ENCODE results near the gene GTF2H4. TPM values are rescaled to one million over a fixed set of nuclear protein-coding genes. Genes with fewer than 3 reads are reported as not detected.

GTF2H4 gene
- total RNA-seq, 1 experiment from 2014 or later: 42.6 TPM

DNA sequence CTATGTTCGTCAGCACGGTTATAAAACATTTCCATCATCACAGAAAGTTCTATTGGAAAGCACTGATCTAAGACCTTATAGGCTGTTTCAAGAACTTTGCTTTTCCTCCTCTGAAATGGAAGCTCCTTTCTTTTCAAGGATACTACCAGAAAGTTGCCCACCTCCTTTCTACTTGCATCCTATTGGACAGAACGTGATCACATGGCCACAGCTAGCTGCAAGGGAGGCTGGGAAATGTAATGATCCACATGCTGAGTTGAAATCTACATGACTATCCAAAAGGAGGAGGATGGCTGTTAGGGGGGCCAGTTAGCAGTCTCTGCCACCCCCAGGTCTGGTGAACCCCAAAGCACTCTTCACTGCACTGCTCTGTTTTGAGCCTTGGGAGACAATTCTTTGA lies 20.7 kb downstream of the GTF2H4 start:
- no peak overlapping the region for H3K27ac ChIP-seq (ENCODE audit: low read depth, low read length, poor library complexity, severe bottlenecking)
- H3K4me3 ChIP-seq (ENCODE audit: low read depth, low read length, poor library complexity, severe bottlenecking): no peak overlapping the region
- no peaks in the 10 kb centered on the region for H3K27me3 ChIP-seq (replicated peaks; ENCODE audit: insufficient read depth, low read depth, low read length, poor library complexity)
- ChIA-PET POLR2A (ENCODE audit: low non-redundant PET) (no interaction called here), CTCF (no interaction called here)
- intact Hi-C loops (cut with micrococcal nuclease; ENCODE audit: unreplicated experiment): no loop called here
- no peaks in the 10 kb centered on the region for H3K4me1 ChIP-seq (ENCODE audit: insufficient read depth, low read length, poor library complexity, severe bottlenecking)
- no peak for DNase-seq (ENCODE audit: low spot score)
- peaks cover 12% of the 10 kb centered on the region for H3K36me3 ChIP-seq (ENCODE audit: insufficient read depth, low read length, poor library complexity, severe bottlenecking)
- no peak for TF ChIP-seq EZH2 (IDR thresholded peaks at IDR 0.05; ENCODE audit: borderline replicate concordance, low read depth, low read length, poor library complexity, severe bottlenecking)
- TF ChIP-seq, protein P1, sequence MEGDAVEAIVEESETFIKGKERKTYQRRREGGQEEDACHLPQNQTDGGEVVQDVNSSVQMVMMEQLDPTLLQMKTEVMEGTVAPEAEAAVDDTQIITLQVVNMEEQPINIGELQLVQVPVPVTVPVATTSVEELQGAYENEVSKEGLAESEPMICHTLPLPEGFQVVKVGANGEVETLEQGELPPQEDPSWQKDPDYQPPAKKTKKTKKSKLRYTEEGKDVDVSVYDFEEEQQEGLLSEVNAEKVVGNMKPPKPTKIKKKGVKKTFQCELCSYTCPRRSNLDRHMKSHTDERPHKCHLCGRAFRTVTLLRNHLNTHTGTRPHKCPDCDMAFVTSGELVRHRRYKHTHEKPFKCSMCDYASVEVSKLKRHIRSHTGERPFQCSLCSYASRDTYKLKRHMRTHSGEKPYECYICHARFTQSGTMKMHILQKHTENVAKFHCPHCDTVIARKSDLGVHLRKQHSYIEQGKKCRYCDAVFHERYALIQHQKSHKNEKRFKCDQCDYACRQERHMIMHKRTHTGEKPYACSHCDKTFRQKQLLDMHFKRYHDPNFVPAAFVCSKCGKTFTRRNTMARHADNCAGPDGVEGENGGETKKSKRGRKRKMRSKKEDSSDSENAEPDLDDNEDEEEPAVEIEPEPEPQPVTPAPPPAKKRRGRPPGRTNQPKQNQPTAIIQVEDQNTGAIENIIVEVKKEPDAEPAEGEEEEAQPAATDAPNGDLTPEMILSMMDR (conservative IDR thresholded peaks at IDR 0.05; ENCODE audit: low read depth, low read length): no peak
- H3K9me3 ChIP-seq (ENCODE audit: low read depth, low read length, poor library complexity, severe bottlenecking): no peaks in the 10 kb centered on the region
- no TSS peak for BruUV-seq (replicated peaks)

DNA sequence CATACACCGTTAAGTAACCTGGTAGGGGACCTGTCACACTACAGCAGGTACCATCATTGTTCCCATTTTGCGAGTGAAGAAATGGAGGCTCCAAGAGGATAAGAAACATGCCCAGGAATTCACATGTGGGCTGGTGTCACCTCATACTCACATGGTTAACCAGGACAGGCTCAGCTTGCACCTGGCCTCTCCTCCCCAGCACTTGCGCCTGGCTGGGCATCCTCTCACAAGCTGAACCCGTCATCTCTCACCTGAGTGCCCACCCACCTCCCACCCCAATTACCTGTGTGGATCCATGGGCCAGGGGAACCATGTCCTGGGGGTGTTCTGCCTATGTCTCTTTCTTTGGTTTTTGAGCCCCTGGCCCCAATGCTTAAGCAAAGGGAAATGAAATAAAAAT lies 22.5 kb downstream of the GTF2H4 start:
- TF ChIP-seq EZH2 (IDR thresholded peaks at IDR 0.05; ENCODE audit: borderline replicate concordance, low read depth, low read length, poor library complexity, severe bottlenecking): no peak
- TF ChIP-seq, protein P1 (conservative IDR thresholded peaks at IDR 0.05; ENCODE audit: low read depth, low read length): no peak
- Histone ChIP-seq H3K9me3 (ENCODE audit: low read depth, low read length, poor library complexity, severe bottlenecking) (no peaks in the 10 kb centered on the region), H3K4me1 (ENCODE audit: insufficient read depth, low read length, poor library complexity, severe bottlenecking) (peaks cover 5% of the 10 kb centered on the region), H3K36me3 (ENCODE audit: insufficient read depth, low read length, poor library complexity, severe bottlenecking) (peaks cover 12% of the 10 kb centered on the region), H3K27me3 (replicated peaks; ENCODE audit: insufficient read depth, low read depth, low read length, poor library complexity) (no peaks in the 10 kb centered on the region), H3K4me3 (ENCODE audit: low read depth, low read length, poor library complexity, severe bottlenecking) (no peak overlapping the region), H3K27ac (ENCODE audit: low read depth, low read length, poor library complexity, severe bottlenecking) (no peak overlapping the region)
- intact Hi-C loops (cut with micrococcal nuclease; ENCODE audit: unreplicated experiment): no loop called here
- BruUV-seq (replicated peaks): no TSS peak
- ChIA-PET CTCF (no interaction called here), POLR2A (ENCODE audit: low non-redundant PET) (no interaction called here)
- no peak for DNase-seq (ENCODE audit: low spot score)

DNA sequence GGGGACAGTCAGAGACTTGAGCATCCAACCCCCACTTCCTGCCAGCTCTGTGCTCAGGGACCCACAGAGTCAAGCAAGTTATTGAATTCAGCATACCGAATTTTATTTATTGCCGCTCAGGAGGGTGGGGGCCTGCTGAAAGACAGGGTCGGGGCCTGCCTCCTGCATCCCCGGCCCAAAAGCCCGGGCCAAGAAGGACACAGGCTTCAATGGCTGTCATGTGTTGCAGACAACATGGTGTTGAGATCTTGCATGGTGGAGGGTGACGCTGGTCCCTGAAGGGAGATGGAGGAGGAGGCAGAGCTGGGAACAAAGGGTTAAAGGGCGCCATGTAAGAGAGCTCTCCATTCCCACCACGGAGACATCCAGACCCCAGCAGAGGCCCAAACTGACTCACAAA lies 23.3 kb downstream of the GTF2H4 start:
- intact Hi-C loops (cut with micrococcal nuclease; ENCODE audit: unreplicated experiment): no loop called here
- Histone ChIP-seq H3K4me3 (ENCODE audit: low read depth, low read length, poor library complexity, severe bottlenecking) (no peak overlapping the region), H3K27ac (ENCODE audit: low read depth, low read length, poor library complexity, severe bottlenecking) (no peak overlapping the region), H3K4me1 (ENCODE audit: insufficient read depth, low read length, poor library complexity, severe bottlenecking) (peaks cover 5% of the 10 kb centered on the region), H3K9me3 (ENCODE audit: low read depth, low read length, poor library complexity, severe bottlenecking) (no peaks in the 10 kb centered on the region), H3K27me3 (replicated peaks; ENCODE audit: insufficient read depth, low read depth, low read length, poor library complexity) (no peaks in the 10 kb centered on the region), H3K36me3 (ENCODE audit: insufficient read depth, low read length, poor library complexity, severe bottlenecking) (peaks cover 6% of the 10 kb centered on the region)
- no TSS peak for BruUV-seq (replicated peaks)
- ChIA-PET CTCF (no interaction called here), POLR2A (ENCODE audit: low non-redundant PET) (no interaction called here)
- TF ChIP-seq, protein P1 (conservative IDR thresholded peaks at IDR 0.05; ENCODE audit: low read depth, low read length): no peak
- TF ChIP-seq EZH2 (IDR thresholded peaks at IDR 0.05; ENCODE audit: borderline replicate concordance, low read depth, low read length, poor library complexity, severe bottlenecking): no peak
- no peak for DNase-seq (ENCODE audit: low spot score)
